ENCODE measurements around the gene SKOR1. TPM values are rescaled to one million over a fixed set of nuclear protein-coding genes. Genes with fewer than 3 reads are reported as not detected.

SKOR1 gene
- total and polyA plus RNA-seq, 2 of the 8 experiments (the other 6 are each of a cell fraction or from before 2014, with no cell fraction given): 0.03 to 0.11 TPM

DNA sequence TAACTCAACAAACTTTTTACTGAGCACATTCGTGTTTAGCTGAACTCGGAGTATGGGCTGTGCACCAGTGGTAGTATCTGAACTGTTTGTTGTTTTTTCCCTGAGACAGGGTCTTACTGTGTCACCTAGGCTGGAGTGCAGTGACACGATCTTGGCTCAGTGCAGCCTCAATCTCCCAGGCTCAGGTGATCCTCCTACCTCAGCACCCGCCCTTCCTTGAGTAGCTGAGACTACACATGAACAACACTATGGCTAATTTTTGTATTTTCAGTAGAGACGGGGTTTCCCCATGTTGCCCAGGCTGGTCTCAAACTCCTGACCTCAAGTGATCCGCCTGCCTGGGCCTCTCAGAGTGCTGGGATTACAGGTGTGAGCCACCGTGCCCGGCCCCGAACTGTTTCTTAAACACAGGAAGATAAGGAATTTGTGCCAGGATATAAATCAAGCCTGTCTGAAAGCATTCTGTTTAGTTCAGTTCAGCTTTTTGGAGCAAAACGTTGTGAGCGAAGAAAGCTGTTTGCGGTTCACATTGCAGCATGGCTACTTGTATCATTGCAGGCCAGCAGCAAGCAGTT, 40.4 kb upstream of the SKOR1 start (continued):
- TF ChIP-seq, protein P1, sequence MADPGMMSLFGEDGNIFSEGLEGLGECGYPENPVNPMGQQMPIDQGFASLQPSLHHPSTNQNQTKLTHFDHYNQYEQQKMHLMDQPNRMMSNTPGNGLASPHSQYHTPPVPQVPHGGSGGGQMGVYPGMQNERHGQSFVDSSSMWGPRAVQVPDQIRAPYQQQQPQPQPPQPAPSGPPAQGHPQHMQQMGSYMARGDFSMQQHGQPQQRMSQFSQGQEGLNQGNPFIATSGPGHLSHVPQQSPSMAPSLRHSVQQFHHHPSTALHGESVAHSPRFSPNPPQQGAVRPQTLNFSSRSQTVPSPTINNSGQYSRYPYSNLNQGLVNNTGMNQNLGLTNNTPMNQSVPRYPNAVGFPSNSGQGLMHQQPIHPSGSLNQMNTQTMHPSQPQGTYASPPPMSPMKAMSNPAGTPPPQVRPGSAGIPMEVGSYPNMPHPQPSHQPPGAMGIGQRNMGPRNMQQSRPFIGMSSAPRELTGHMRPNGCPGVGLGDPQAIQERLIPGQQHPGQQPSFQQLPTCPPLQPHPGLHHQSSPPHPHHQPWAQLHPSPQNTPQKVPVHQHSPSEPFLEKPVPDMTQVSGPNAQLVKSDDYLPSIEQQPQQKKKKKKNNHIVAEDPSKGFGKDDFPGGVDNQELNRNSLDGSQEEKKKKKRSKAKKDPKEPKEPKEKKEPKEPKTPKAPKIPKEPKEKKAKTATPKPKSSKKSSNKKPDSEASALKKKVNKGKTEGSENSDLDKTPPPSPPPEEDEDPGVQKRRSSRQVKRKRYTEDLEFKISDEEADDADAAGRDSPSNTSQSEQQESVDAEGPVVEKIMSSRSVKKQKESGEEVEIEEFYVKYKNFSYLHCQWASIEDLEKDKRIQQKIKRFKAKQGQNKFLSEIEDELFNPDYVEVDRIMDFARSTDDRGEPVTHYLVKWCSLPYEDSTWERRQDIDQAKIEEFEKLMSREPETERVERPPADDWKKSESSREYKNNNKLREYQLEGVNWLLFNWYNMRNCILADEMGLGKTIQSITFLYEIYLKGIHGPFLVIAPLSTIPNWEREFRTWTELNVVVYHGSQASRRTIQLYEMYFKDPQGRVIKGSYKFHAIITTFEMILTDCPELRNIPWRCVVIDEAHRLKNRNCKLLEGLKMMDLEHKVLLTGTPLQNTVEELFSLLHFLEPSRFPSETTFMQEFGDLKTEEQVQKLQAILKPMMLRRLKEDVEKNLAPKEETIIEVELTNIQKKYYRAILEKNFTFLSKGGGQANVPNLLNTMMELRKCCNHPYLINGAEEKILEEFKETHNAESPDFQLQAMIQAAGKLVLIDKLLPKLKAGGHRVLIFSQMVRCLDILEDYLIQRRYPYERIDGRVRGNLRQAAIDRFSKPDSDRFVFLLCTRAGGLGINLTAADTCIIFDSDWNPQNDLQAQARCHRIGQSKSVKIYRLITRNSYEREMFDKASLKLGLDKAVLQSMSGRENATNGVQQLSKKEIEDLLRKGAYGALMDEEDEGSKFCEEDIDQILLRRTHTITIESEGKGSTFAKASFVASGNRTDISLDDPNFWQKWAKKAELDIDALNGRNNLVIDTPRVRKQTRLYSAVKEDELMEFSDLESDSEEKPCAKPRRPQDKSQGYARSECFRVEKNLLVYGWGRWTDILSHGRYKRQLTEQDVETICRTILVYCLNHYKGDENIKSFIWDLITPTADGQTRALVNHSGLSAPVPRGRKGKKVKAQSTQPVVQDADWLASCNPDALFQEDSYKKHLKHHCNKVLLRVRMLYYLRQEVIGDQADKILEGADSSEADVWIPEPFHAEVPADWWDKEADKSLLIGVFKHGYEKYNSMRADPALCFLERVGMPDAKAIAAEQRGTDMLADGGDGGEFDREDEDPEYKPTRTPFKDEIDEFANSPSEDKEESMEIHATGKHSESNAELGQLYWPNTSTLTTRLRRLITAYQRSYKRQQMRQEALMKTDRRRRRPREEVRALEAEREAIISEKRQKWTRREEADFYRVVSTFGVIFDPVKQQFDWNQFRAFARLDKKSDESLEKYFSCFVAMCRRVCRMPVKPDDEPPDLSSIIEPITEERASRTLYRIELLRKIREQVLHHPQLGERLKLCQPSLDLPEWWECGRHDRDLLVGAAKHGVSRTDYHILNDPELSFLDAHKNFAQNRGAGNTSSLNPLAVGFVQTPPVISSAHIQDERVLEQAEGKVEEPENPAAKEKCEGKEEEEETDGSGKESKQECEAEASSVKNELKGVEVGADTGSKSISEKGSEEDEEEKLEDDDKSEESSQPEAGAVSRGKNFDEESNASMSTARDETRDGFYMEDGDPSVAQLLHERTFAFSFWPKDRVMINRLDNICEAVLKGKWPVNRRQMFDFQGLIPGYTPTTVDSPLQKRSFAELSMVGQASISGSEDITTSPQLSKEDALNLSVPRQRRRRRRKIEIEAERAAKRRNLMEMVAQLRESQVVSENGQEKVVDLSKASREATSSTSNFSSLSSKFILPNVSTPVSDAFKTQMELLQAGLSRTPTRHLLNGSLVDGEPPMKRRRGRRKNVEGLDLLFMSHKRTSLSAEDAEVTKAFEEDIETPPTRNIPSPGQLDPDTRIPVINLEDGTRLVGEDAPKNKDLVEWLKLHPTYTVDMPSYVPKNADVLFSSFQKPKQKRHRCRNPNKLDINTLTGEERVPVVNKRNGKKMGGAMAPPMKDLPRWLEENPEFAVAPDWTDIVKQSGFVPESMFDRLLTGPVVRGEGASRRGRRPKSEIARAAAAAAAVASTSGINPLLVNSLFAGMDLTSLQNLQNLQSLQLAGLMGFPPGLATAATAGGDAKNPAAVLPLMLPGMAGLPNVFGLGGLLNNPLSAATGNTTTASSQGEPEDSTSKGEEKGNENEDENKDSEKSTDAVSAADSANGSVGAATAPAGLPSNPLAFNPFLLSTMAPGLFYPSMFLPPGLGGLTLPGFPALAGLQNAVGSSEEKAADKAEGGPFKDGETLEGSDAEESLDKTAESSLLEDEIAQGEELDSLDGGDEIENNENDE (IDR thresholded peaks at IDR 0.05; ENCODE audit: insufficient replicate concordance, low read length): no peak
- no peak for TF ChIP-seq JUND (IDR thresholded peaks at IDR 0.05; ENCODE audit: low read length)
- TF ChIP-seq SRF (IDR thresholded peaks at IDR 0.05; ENCODE audit: low read depth, low read length): no peak
- TF ChIP-seq CHD1 (IDR thresholded peaks at IDR 0.05; ENCODE audit: low read depth, low read length): no peak
- TF ChIP-seq HDAC6 (IDR thresholded peaks at IDR 0.05; ENCODE audit: low read depth, low read length): no peak
